ENCODE data around the gene ASCL4. TPM values are rescaled to one million over a fixed set of nuclear protein-coding genes. Genes with fewer than 3 reads are reported as not detected.

Gene ASCL4
- total and polyA plus RNA-seq, 9 donors = not detected

DNA sequence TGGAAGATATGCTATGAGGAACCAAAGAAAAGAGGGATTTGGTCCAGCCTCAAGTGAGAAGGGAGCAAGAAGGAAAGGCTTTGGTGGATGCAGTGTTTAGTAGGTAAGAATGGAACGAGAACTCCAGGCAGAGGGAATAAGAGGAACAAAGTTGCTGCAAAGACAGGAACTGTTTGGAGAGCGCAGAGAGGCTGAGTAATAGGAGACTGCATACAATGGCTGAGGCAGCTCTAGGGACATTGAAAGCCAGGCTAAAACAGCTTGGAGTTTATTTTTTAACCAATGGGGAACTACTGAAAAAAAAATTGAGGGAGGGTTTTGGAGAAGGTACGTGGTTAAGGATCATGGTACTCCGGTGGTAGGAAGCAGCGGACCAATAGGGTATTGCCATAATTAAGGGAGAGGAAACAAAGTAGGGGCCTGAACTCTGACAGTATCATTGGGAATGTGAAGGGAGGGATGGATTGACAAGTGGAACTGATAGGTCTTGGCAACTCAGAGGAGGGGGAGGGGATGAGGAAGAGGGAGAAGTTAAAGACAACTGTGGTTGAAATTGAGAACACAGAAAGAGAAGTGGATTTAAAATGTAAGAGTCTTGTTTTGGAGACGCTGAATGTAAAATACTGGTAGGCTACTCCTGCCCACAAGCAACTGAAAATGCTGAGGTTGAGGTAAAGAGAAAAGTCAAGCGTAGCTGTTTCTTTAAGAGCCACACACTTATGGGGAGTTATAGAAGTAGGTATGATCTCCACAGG, 4.8 kb downstream of the ASCL4 start:
- no peaks in the 10 kb centered on the region for H3K9me3 ChIP-seq
- intact Hi-C loops (cut with DNase I) = no loop called here
- H3K36me3 ChIP-seq = no peaks in the 10 kb centered on the region
- H3K4me1 ChIP-seq (ENCODE audit: insufficient read depth) = no peaks in the 10 kb centered on the region
- H3K27ac ChIP-seq = no peak overlapping the region
- H3K27me3 ChIP-seq = no peaks in the 10 kb centered on the region
- TF ChIP-seq POLR2A (IDR thresholded peaks at IDR 0.05) = no peak
- no peak for DNase-seq
- H3K4me3 ChIP-seq = no peak overlapping the region
- 75 to 82% (median 77%) methylated on average over 7 of the region's 7 CpGs for WGBS, 3 donors

DNA sequence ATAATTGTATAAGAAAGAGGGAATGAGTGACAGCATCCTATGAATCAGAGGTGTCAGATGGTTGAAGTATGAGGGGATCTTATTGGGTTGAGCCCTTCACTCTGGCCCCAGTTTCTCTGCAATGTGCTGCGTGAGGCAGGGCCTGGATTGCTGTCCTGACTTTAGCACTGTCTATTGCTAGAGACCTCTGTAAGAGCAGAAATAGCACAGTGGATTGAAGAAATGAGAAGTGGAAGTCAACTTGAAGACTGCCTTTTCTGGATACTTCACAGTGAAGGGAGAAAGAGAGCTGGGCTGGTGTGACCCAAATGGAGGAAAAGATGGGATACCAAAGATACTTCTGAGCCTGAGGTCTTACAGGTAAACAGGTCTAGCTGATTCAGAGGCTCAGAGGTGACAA, 5.8 kb downstream of the ASCL4 start:
- H3K27me3 ChIP-seq = no peaks in the 10 kb centered on the region
- TF ChIP-seq CTCF (IDR thresholded peaks at IDR 0.05) = no peak
- TF ChIP-seq POLR2A (IDR thresholded peaks at IDR 0.05) = no peak
- TF ChIP-seq EP300 (IDR thresholded peaks at IDR 0.05) = no peak
- intact Hi-C loops (cut with DNase I) = no loop called here
- H3K4me1 ChIP-seq (ENCODE audit: insufficient read depth) = no peaks in the 10 kb centered on the region
- H3K9me3 ChIP-seq = no peaks in the 10 kb centered on the region
- no peak overlapping the region for H3K27ac ChIP-seq
- H3K36me3 ChIP-seq = no peaks in the 10 kb centered on the region
- no peak overlapping the region for H3K4me3 ChIP-seq
- no peak for DNase-seq
- WGBS, 3 donors = 0 to 83% (median 64%) methylated on average over 1 of the region's 1 CpG

GRCh38 chr12:107782067-107782466, 7.6 kb downstream of the ASCL4 start:
- intact Hi-C loops (cut with DNase I) = no loop called here
- Histone ChIP-seq H3K36me3 (no peaks in the 10 kb centered on the region), H3K27me3 (no peaks in the 10 kb centered on the region), H3K4me1 (ENCODE audit: insufficient read depth) (no peaks in the 10 kb centered on the region), H3K9me3 (no peaks in the 10 kb centered on the region), H3K4me3 (no peak overlapping the region), H3K27ac (no peak overlapping the region)
- TF ChIP-seq POLR2A (IDR thresholded peaks at IDR 0.05) (no peak), CTCF (IDR thresholded peaks at IDR 0.05) (no peak), EP300 (IDR thresholded peaks at IDR 0.05) (no peak)
- DNase-seq = no peak
- WGBS, 3 donors = 41 to 87% (median 76%) methylated on average over 2 of the region's 2 CpGs

GRCh38 chr12:107783406-107784376, 9.2 kb downstream of the ASCL4 start:
- no peak for DNase-seq
- Histone ChIP-seq H3K27ac (no peak overlapping the region), H3K27me3 (no peaks in the 10 kb centered on the region), H3K36me3 (no peaks in the 10 kb centered on the region), H3K4me3 (no peak overlapping the region), H3K9me3 (no peaks in the 10 kb centered on the region), H3K4me1 (ENCODE audit: insufficient read depth) (no peaks in the 10 kb centered on the region)
- intact Hi-C loops (cut with DNase I) = no loop called here
- TF ChIP-seq POLR2A (IDR thresholded peaks at IDR 0.05) (no peak), EP300 (IDR thresholded peaks at IDR 0.05) (no peak), CTCF (IDR thresholded peaks at IDR 0.05) (no peak)
- WGBS, 3 donors = 75 to 84% (median 83%) methylated on average over 6 of the region's 6 CpGs

Measured in ovary (tissue), 9 donors.